Endothelial cell of umbilical vein (primary cell): ENCODE results near the gene ENO4. TPM values are rescaled to one million over a fixed set of nuclear protein-coding genes. Genes with fewer than 3 reads are reported as not detected.

Experiments
- BruUV-seq: library from RNA; stranded (reverse); fragments of 400-500 nt; replicated peaks from 2 replicates; lab custom pipeline; 2021; lab: Mats Ljungman, UMichigan
- CTCF ChIA-PET: fragments of 300-600, 350-600 bp; sonication (Branson Sonifier 250); formaldehyde crosslinking; loops from one replicate; lab custom pipeline; 2021; ENCODE audit warnings: antibody characterized with exemption, inconsistent platforms; lab: Charles Lee
- POLR2A ChIA-PET: fragments of 300-600, 350-600 bp; sonication (Branson Sonifier 250); formaldehyde crosslinking; loops from one replicate; lab custom pipeline; 2021; ENCODE audit warnings: antibody characterized with exemption, inconsistent platforms; lab: Charles Lee
- DNase-seq: peaks from one replicate; pipeline ENCODE4 v3.0.0-alpha.2; 2011; ENCODE audit warnings: low read depth, low spot score
- FAIRE-seq: peaks from 2 replicates; lab custom pipeline; 2011; peaks lifted over from hg19 to GRCh38; lab: Jason Lieb, UNC
- H2AFZ ChIP-seq: 2 replicates; pipeline ENCODE4 v1.6.0; 2012; ENCODE audit warnings: low read depth, low read length, control low read depth, inconsistent platforms
- H3K27ac ChIP-seq: 2 replicates; pipeline ENCODE4 v1.5.1; 2011; ENCODE audit warnings: low read depth, mild to moderate bottlenecking, control low read depth, low read length, moderate library complexity; ENCODE audit not compliant: insufficient read depth
- H3K27me3 ChIP-seq, 2 experiments: 2 replicates each; pipeline versions ENCODE4 v1.6.0 to v1.6.1; 2011; ENCODE audit warnings: low read length in 2 of 2, mixed read lengths in 1 of 2; ENCODE audit not compliant: control insufficient read depth in 2 of 2, insufficient read depth in 2 of 2
- H3K36me3 ChIP-seq, 2 experiments: 2 replicates in 1 of 2; 3 replicates in 1 of 2; pipeline ENCODE4 v1.5.1; 2011; ENCODE audit warnings: low read length in 2 of 2, mild to moderate bottlenecking in 1 of 2, moderate library complexity in 1 of 2; ENCODE audit not compliant: control insufficient read depth in 2 of 2, insufficient read depth in 2 of 2; ENCODE audit errors: extremely low read depth in 1 of 2
- H3K4me1 ChIP-seq: 3 replicates; pipeline ENCODE4 v1.5.1; 2011; ENCODE audit warnings: mild to moderate bottlenecking, low read length; ENCODE audit not compliant: control insufficient read depth, insufficient read depth; ENCODE audit errors: extremely low read depth
- H3K4me2 ChIP-seq: 2 replicates; pipeline ENCODE4 v1.6.1; 2011; ENCODE audit warnings: low read length, control low read depth, mixed read lengths; ENCODE audit not compliant: insufficient read depth
- H3K4me3 ChIP-seq, 3 experiments: fragments of 200-600 bp in 1 of 3; sonication (generic), shearing (Covaris generic) in 1 of 3; replicated peaks in 1 of 3; 2 replicates each; pipeline ENCODE4 v1.5.1; 2011 to 2016; ENCODE audit warnings: control low read depth in 3 of 3, low read length in 3 of 3, mild to moderate bottlenecking in 2 of 3, inconsistent platforms in 1 of 3, low read depth in 1 of 3, moderate library complexity in 1 of 3; ENCODE audit not compliant: insufficient read depth in 1 of 3
- H3K79me2 ChIP-seq: 2 replicates; pipeline ENCODE4 v1.6.0; 2012; ENCODE audit warnings: low read length, inconsistent platforms; ENCODE audit not compliant: control insufficient read depth, insufficient read depth
- H3K9ac ChIP-seq: replicated peaks from 2 replicates; pipeline ENCODE3; 2011; ENCODE audit warnings: low read length, control low read depth; ENCODE audit not compliant: insufficient read depth; ENCODE audit errors: extremely low read depth
- H3K9me1 ChIP-seq: replicated peaks from 3 replicates; pipeline ENCODE4 v1.6.0; 2011; ENCODE audit warnings: mild to moderate bottlenecking, low read length; ENCODE audit not compliant: control insufficient read depth, insufficient read depth; ENCODE audit errors: extremely low read depth
- H3K9me3 ChIP-seq: replicated peaks from 2 replicates; pipeline ENCODE4 v1.5.1; 2012; ENCODE audit warnings: low read length, inconsistent platforms; ENCODE audit not compliant: control insufficient read depth, insufficient read depth
- H4K20me1 ChIP-seq: replicated peaks from 2 replicates; pipeline ENCODE3; 2011; ENCODE audit warnings: mild to moderate bottlenecking, low read length; ENCODE audit not compliant: control insufficient read depth, insufficient read depth; ENCODE audit errors: extremely low read depth
- EZH2 ChIP-seq: IDR thresholded peaks from 2 replicates; pipeline ENCODE4 v1.6.1; 2012; ENCODE audit warnings: borderline replicate concordance, low read depth, mild to moderate bottlenecking, moderate library complexity, low read length, inconsistent platforms; ENCODE audit not compliant: severe bottlenecking
- FOS ChIP-seq: IDR thresholded peaks from 2 replicates; pipeline ENCODE4 v1.6.1; 2011; ENCODE audit warnings: mild to moderate bottlenecking, low read length, moderate library complexity, borderline replicate concordance; ENCODE audit not compliant: insufficient read depth
- GATA2 ChIP-seq: IDR thresholded peaks from 2 replicates; pipeline ENCODE4 v1.7.0; 2011; ENCODE audit warnings: low read depth, mild to moderate bottlenecking, moderate library complexity, mixed read lengths, low read length; ENCODE audit not compliant: insufficient read length, insufficient read depth
- JUN ChIP-seq: IDR thresholded peaks from 2 replicates; pipeline ENCODE4 v1.6.1; 2011; ENCODE audit warnings: borderline replicate concordance, low read depth; ENCODE audit not compliant: insufficient read length, insufficient read depth
- MYC ChIP-seq: IDR thresholded peaks from one replicate; pipeline ENCODE4 v1.6.1; 2011; ENCODE audit warnings: mild to moderate bottlenecking, low read depth, low read length
- POLR2A ChIP-seq: IDR thresholded peaks from 2 replicates; pipeline ENCODE4 v1.6.1; 2012; ENCODE audit warnings: low read depth, mild to moderate bottlenecking, control low read depth, low read length
- POLR2AphosphoS5 ChIP-seq: IDR thresholded peaks from 2 replicates; pipeline ENCODE4 v1.6.1; 2012; ENCODE audit warnings: low read depth, mild to moderate bottlenecking, control low read depth, low read length, moderate library complexity; ENCODE audit not compliant: insufficient read depth
- dilution Hi-C: fragments of 300-500 bp; cut with MboI; formaldehyde crosslinking; loops from one replicate; pipeline ENCODE4 v1.15.0; 2019; ENCODE audit warnings: low sequenced_read_pairs; ENCODE audit not compliant: extremely low pct_ligation_motif_present
- intact Hi-C: fragments of 100-400 bp; cut with micrococcal nuclease; formaldehyde crosslinking; loops from one replicate; pipeline ENCODE4 v1.10.0; 2022
- polyA plus RNA-seq, 4 experiments: library from polyadenylated mRNA; depleted of rRNA in 3 of 4; stranded (reverse) in 3 of 4; unstranded in 1 of 4; fragments of >200 nt; gene quantifications; 2 replicates each; pipeline versions ENCODE4 v1.2.1 to v1.2.3, GENCODE V29; 2011 to 2012; ENCODE audit warnings: missing spikeins in 1 of 4
- total RNA-seq: library from RNA; stranded (reverse); gene quantifications from 2 replicates; pipeline ENCODE4 v1.2.3, GENCODE V29; 2021
- TF ChIP-seq, protein P1 (sequence below), 2 donors: IDR thresholded peaks; 1 replicate in 1 of 2; 2 replicates in 1 of 2; pipeline ENCODE4 v1.5.1; 2011; ENCODE audit warnings: low read length in 2 of 2, mild to moderate bottlenecking in 2 of 2, moderate library complexity in 2 of 2, control low read depth in 1 of 2, inconsistent platforms in 1 of 2, low read depth in 1 of 2; ENCODE audit not compliant: insufficient read depth in 1 of 2; ENCODE audit errors: extremely low read depth in 1 of 2
- TF ChIP-seq, protein P2 (sequence below): IDR thresholded peaks from 2 replicates; pipeline ENCODE4 v1.6.1; 2011; ENCODE audit not compliant: insufficient read depth, insufficient read length

The ENO4 gene
- total and polyA plus RNA-seq, 2 donors (not counting 3 experiments of a cell fraction or from before 2014, with no cell fraction given) = 0.08 TPM; not detected in 1

DNA sequence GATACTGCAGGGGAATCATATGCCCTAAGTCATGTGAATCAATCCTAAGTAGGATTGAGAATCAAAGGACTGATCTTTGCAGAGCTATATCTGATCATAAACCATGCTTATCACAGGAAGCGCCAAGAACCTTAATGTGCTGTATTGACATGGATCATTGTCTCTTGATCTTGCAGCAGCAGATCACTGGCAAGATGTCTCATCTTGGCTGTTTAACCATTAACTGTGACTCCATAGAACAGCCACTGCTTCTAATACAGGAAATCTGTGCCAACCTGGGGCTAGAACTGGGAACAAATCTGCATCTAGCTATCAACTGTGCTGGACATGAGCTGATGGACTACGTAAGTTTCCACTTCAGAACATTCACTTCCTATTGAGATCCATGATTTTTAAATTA lies 21.6 kb downstream of the ENO4 start:
- Histone ChIP-seq H4K20me1 (no peaks in the 10 kb centered on the region), H3K9ac (no peak overlapping the region), H3K36me3 (no peaks in the 10 kb centered on the region), H3K4me2 (no peak overlapping the region), H3K9me3 (no peaks in the 10 kb centered on the region), H3K9me1 (no peaks in the 10 kb centered on the region), H3K27ac (no peak overlapping the region), H3K79me2 (no peaks in the 10 kb centered on the region), H3K4me1 (no peaks in the 10 kb centered on the region), H2AFZ (no peak overlapping the region), H3K27me3 (peaks cover 3 to 6% of the 10 kb centered on the region in 2 experiments), H3K4me3 (no peak overlapping the region)
- BruUV-seq = no TSS peak
- ChIA-PET CTCF (interaction anchor here (0.8 to 1.1 kb wide), 2 partner anchors 22 to 304 kb away, joined by 3 to 4 read pairs; partner anchors contain the start of gene ENO4), POLR2A (no interaction called here)
- TF ChIP-seq, protein P1, sequence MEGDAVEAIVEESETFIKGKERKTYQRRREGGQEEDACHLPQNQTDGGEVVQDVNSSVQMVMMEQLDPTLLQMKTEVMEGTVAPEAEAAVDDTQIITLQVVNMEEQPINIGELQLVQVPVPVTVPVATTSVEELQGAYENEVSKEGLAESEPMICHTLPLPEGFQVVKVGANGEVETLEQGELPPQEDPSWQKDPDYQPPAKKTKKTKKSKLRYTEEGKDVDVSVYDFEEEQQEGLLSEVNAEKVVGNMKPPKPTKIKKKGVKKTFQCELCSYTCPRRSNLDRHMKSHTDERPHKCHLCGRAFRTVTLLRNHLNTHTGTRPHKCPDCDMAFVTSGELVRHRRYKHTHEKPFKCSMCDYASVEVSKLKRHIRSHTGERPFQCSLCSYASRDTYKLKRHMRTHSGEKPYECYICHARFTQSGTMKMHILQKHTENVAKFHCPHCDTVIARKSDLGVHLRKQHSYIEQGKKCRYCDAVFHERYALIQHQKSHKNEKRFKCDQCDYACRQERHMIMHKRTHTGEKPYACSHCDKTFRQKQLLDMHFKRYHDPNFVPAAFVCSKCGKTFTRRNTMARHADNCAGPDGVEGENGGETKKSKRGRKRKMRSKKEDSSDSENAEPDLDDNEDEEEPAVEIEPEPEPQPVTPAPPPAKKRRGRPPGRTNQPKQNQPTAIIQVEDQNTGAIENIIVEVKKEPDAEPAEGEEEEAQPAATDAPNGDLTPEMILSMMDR (IDR thresholded peaks at IDR 0.05; ENCODE audit: extremely low read depth in 1 of 2, insufficient read depth in 1 of 2, low read depth in 1 of 2, low read length in 2 of 2) = no peak
- no peak for TF ChIP-seq FOS
- no peak for TF ChIP-seq GATA2
- no peak for TF ChIP-seq JUN
- TF ChIP-seq POLR2AphosphoS5 = no peak
- no peak for TF ChIP-seq POLR2A
- TF ChIP-seq, protein P2, sequence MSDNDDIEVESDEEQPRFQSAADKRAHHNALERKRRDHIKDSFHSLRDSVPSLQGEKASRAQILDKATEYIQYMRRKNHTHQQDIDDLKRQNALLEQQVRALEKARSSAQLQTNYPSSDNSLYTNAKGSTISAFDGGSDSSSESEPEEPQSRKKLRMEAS = no peak
- TF ChIP-seq EZH2 = no peak
- TF ChIP-seq MYC = no peak
- intact Hi-C loops (no loop called here), dilution Hi-C loops (no loop called here)
- no peak for DNase-seq
- FAIRE-seq = no peak
